B cell (primary cell): ENCODE data around the gene ZNF385A. TPM values are rescaled to one million over a fixed set of nuclear protein-coding genes. Genes with fewer than 3 reads are reported as not detected.

Source experiments
- ATAC-seq: fragments of 200-7000 bp; cut with Tn5 transposase; one replicate; pipeline ENCODE4 v1.10.0; 2021; ENCODE audit warnings: low read depth, mild to moderate bottlenecking, moderate number of reproducible peaks, moderate library complexity
- CTCF ChIA-PET: fragments of 350-600 bp; sonication (Branson Sonifier 250); formaldehyde crosslinking; loops from one replicate; lab custom pipeline; 2021; ENCODE audit warnings: antibody characterized with exemption, inconsistent platforms; lab: Charles Lee
- POLR2A ChIA-PET: fragments of 350-600 bp; sonication (Branson Sonifier 250); formaldehyde crosslinking; loops from one replicate; lab custom pipeline; 2021; ENCODE audit warnings: antibody characterized with exemption; lab: Charles Lee
- DNase-seq: peaks from one replicate; pipeline ENCODE4 v3.0.0; 2013
- H2AFZ ChIP-seq: 2 replicates; pipeline ENCODE4 v1.6.1; 2012; ENCODE audit warnings: mild to moderate bottlenecking, low read depth, low read length; ENCODE audit not compliant: insufficient read depth, poor library complexity, severe bottlenecking
- H3K27ac ChIP-seq, 2 donors: 1 replicate in 1 of 2; 2 replicates in 1 of 2; pipeline ENCODE4 v1.5.1; 2012 to 2013; ENCODE audit warnings: low read length in 2 of 2, mild to moderate bottlenecking in 2 of 2, moderate library complexity in 1 of 2
- H3K27me3 ChIP-seq, 4 experiments: fragments of 200-600 bp in 1 of 4; sonication (generic) in 1 of 4; replicated peaks in 1 of 4; 1 replicate in 2 of 4; 2 replicates in 2 of 4; pipeline versions ENCODE4 v1.6.1 to v1.7.0; 2013 to 2016; ENCODE audit warnings: low read length in 3 of 4, mild to moderate bottlenecking in 2 of 4, mixed read lengths in 1 of 4, moderate library complexity in 1 of 4; ENCODE audit not compliant: insufficient read depth in 4 of 4, control insufficient read depth in 3 of 4; ENCODE audit errors: control extremely low read depth in 1 of 4
- H3K36me3 ChIP-seq, 2 experiments: replicated peaks in 1 of 2; 1 replicate in 1 of 2; 2 replicates in 1 of 2; pipeline versions ENCODE4 v1.6.1 to v1.7.1; 2013; ENCODE audit warnings: low read length in 1 of 2; ENCODE audit not compliant: insufficient read depth in 2 of 2, control insufficient read depth in 1 of 2; ENCODE audit errors: control extremely low read depth in 1 of 2, extremely low read depth in 1 of 2
- H3K4me1 ChIP-seq, 2 donors: fragments of 200-600 bp in 1 of 2; sonication (generic) in 1 of 2; 1 replicate in 1 of 2; 2 replicates in 1 of 2; pipeline versions ENCODE4 v1.5.1 to v1.6.1; 2013 to 2017; ENCODE audit warnings: low read length in 2 of 2; ENCODE audit not compliant: control insufficient read depth in 2 of 2, insufficient read depth in 2 of 2
- H3K4me2 ChIP-seq: replicated peaks from 2 replicates; pipeline ENCODE3; 2012; ENCODE audit warnings: mild to moderate bottlenecking, low read depth, low read length; ENCODE audit not compliant: poor library complexity, severe bottlenecking
- H3K4me3 ChIP-seq, 5 experiments: fragments of 200-600 bp in 1 of 5; sonication (generic) in 1 of 5; 1 replicate in 3 of 5; 2 replicates in 2 of 5; pipeline versions ENCODE4 v1.5.1 to v1.7.0; 2011 to 2016; ENCODE audit warnings: low read length in 4 of 5, mild to moderate bottlenecking in 4 of 5, low read depth in 2 of 5, control low read depth in 1 of 5, moderate library complexity in 1 of 5; ENCODE audit not compliant: insufficient read depth in 1 of 5; ENCODE audit errors: control extremely low read depth in 1 of 5, extremely low read depth in 1 of 5
- H3K79me2 ChIP-seq: fragments of 200-600 bp; sonication (generic); one replicate; pipeline ENCODE4 v1.6.0; 2016; ENCODE audit warnings: low read length; ENCODE audit not compliant: control insufficient read depth, insufficient read depth
- H3K9ac ChIP-seq: fragments of 200-600 bp; sonication (generic); 2 replicates; pipeline ENCODE4 v1.6.1; 2017; ENCODE audit warnings: mild to moderate bottlenecking, low read length, moderate library complexity
- H3K9me3 ChIP-seq, 3 donors: one replicate each; pipeline versions ENCODE4 v1.6.1 to v1.7.1; 2013; ENCODE audit warnings: low read length in 2 of 3; ENCODE audit not compliant: control insufficient read depth in 2 of 3, insufficient read depth in 1 of 3; ENCODE audit errors: control extremely low read depth in 1 of 3
- H4K20me1 ChIP-seq: 2 replicates; pipeline ENCODE4 v1.6.0; 2012; ENCODE audit warnings: mild to moderate bottlenecking, low read length; ENCODE audit not compliant: insufficient read depth, control insufficient read depth, poor library complexity, severe bottlenecking
- H3K27ac Mint-ChIP-seq: one replicate; pipeline ENCODE4 v1.8.0; 2021; ENCODE audit warnings: mixed read lengths
- H3K27me3 Mint-ChIP-seq: one replicate; pipeline ENCODE4 v1.8.0; 2021; ENCODE audit warnings: mixed read lengths
- H3K4me1 Mint-ChIP-seq: one replicate; pipeline ENCODE4 v1.8.0; 2021; ENCODE audit warnings: mixed read lengths
- H3K4me3 Mint-ChIP-seq: one replicate; pipeline ENCODE4 v1.8.0; 2021; ENCODE audit warnings: mixed read lengths
- H3K9me3 Mint-ChIP-seq: one replicate; pipeline ENCODE4 v1.8.0; 2022; ENCODE audit warnings: mixed read lengths; ENCODE audit not compliant: insufficient read depth
- CTCF ChIP-seq: fragments of 200-600 bp; IDR thresholded peaks from one replicate; pipeline ENCODE4 v1.8.0; 2022; ENCODE audit warnings: antibody characterized with exemption, mild to moderate bottlenecking
- EZH2 ChIP-seq: IDR thresholded peaks from 2 replicates; pipeline ENCODE4 v1.6.1; 2012; ENCODE audit warnings: borderline replicate concordance, low read depth, mild to moderate bottlenecking, moderate library complexity, low read length; ENCODE audit not compliant: insufficient read depth, poor library complexity, severe bottlenecking
- WGBS: methylation state at CpG from one replicate; pipeline ENCODE4 v1.1.5; 2013; ENCODE audit warnings: missing lambda C conversion rate; ENCODE audit not compliant: insufficient coverage; 5-methylcytosine and 5-hydroxymethylcytosine counted together
- intact Hi-C: fragments of 100-400 bp; cut with micrococcal nuclease; formaldehyde crosslinking; loops from one replicate; pipeline ENCODE4 v1.10.0; 2022
- polyA plus RNA-seq: library from polyadenylated mRNA; depleted of rRNA; stranded (reverse); fragments of >200 nt; gene quantifications from 2 replicates; pipeline ENCODE4 v1.2.3, GENCODE V29; 2012
- total RNA-seq, 2 donors: library from RNA; stranded (reverse); fragments of 120-200 nt in 1 of 2; gene quantifications; 1 replicate in 1 of 2; 2 replicates in 1 of 2; pipeline versions ENCODE4 v1.2.3 to v1.2.4, GENCODE V29; 2013 to 2022

Gene ZNF385A
- total and polyA plus RNA-seq, 2 donors (not counting 1 experiment from before 2014, with no cell fraction given) = 4.9 to 5.1 TPM

DNA sequence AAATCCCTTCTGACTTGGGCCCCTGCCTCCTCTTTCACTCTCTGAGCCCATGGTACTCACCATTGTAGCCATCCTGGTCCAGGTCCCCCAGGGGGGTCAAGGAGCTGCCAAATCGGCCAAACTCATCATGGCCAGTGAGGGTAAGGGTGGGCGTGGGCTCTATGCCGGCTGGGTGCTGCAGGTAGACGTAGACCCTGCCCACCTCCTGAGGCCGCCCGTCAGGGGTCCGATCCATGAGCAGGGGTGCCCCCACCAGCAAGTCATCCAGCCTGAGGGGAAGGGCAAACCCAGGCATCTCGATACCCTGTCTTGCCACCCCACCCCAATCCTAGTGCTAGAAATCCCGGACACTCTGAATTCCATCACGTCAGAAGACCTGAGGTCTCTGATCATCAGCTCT lies 20.6 kb upstream of the ZNF385A start:
- Mint-ChIP-seq H3K27ac (no peak overlapping the region), H3K4me1 (peaks cover 9% of the 10 kb centered on the region), H3K9me3 (no peaks in the 10 kb centered on the region), H3K27me3 (peaks cover 7% of the 10 kb centered on the region), H3K4me3 (no peak overlapping the region)
- ChIA-PET POLR2A (no interaction called here), CTCF (interaction anchor here (1.3 to 12.3 kb wide), 3 partner anchors 10 to 34 kb away, joined by 3 to 1030 read pairs (median 297); partner anchors contain the start of gene ITGA5)
- intact Hi-C loops = loop anchor here (2.0 kb wide), 1 partner anchor 14 kb away; the partner anchor contains the start of gene ITGA5
- H3K27ac ChIP-seq = no peak overlapping the region
- ATAC-seq = no peak
- no peak overlapping the region for H3K4me3 ChIP-seq
- H3K79me2 ChIP-seq = no peaks in the 10 kb centered on the region
- H4K20me1 ChIP-seq = no peaks in the 10 kb centered on the region
- WGBS = 87% methylated on average over 8 of the region's 10 CpGs
- peaks cover 4 to 12% of the 10 kb centered on the region in 2 donors for H3K4me1 ChIP-seq
- no peaks in the 10 kb centered on the region for H3K27me3 ChIP-seq
- TF ChIP-seq EZH2 = no peak
- TF ChIP-seq CTCF = no peak
- no peak overlapping the region for H3K9ac ChIP-seq
- peaks cover 0 to 8% of the 10 kb centered on the region in 2 experiments for H3K36me3 ChIP-seq
- no peak overlapping the region for H3K4me2 ChIP-seq
- no peak overlapping the region for H2AFZ ChIP-seq
- H3K9me3 ChIP-seq = no peaks in the 10 kb centered on the region
- DNase-seq = no peak
